HG02588 (cell line): ENCODE data around the gene GON4L.
"Not testable (repeated sequence)": the region's sequence is repeated elsewhere in the genome, so short reads cannot be mapped to it uniquely, and the experiment has no call there.

Source experiments
- ATAC-seq: cut with Tn5 transposase; IDR thresholded peaks from one replicate; pipeline ENCODE4 v1.9.1; 2021; ENCODE audit warnings: mild to moderate bottlenecking, moderate library complexity; ENCODE audit not compliant: unreplicated experiment

Gene GON4L

GRCh38 chr1:155704414-155704813 is 152.6 kb downstream of the GON4L start:
- not testable (repeated sequence) for ATAC-seq

- no peak for ATAC-seq
Measured at GRCh38 chr1:155703216-155703615, 153.8 kb downstream of the GON4L start.

DNA sequence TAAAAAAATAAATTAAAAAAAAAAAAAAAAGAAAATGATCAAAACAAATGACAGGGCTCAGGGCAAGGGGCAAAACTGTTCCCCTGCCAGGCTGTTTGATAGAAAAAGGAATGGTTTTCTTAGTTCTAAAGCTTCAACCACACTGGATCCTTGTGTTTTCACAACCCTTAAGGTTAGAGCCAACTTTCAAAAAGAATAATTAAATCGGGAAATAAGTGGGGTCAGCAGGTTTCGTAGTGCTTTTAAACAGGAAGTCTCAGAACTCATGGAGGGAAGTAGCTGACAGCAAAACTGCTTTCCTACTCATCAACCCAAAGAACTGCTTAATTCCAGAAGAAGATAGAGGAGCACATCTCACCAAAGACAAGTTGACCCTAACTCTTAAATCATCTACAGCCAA is 155.3 kb downstream of the GON4L start:
- ATAC-seq = not testable (repeated sequence)
